A204.1 (cell line): Measurements from ENCODE around the gene PDIA5.

Experiments used
- FAIRE-seq: peaks from 2 replicates; lab custom pipeline; 2012; peaks lifted over from hg19 to GRCh38; lab: Jason Lieb, UNC

Gene PDIA5

DNA sequence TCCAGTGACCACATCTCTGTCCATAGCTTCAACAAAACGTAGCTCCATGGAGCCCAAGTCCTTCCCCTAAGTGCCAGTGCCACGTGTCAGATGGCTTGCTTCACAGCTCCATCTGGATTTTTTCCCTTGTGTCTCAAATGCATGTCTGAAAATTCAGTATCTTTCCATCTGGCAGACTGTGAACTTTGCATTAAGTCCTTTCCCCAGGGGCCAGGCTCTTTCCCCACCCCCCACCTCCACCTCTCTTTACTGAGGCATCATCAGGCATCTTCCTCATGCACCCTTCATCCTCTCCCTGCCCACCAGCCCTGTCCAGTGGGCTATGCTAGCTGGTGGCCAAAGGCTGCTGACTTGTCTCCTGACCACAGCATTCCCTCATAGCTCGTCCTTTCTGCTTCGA is 53.7 kb downstream of the PDIA5 start:
- no peak for FAIRE-seq

DNA sequence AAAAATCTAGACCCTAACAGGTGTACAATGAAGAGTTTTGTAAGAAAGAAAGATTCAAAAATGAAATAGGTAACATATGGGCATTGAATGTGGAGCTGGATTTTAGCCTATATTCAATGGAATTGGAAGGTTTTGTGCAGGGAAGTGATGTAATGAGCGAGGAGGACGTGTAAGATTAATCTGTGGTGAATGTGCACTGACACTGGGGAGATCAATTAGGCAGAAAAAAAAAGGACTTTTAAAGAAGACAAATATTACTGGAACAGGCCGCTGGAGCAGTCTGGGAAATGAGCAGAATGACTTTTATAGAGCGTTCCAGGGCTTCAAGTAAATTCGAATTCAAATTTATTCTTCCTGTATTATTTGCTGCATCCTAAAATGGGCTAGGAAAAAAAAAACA is 55.2 kb downstream of the PDIA5 start:
- FAIRE-seq: no peak

DNA sequence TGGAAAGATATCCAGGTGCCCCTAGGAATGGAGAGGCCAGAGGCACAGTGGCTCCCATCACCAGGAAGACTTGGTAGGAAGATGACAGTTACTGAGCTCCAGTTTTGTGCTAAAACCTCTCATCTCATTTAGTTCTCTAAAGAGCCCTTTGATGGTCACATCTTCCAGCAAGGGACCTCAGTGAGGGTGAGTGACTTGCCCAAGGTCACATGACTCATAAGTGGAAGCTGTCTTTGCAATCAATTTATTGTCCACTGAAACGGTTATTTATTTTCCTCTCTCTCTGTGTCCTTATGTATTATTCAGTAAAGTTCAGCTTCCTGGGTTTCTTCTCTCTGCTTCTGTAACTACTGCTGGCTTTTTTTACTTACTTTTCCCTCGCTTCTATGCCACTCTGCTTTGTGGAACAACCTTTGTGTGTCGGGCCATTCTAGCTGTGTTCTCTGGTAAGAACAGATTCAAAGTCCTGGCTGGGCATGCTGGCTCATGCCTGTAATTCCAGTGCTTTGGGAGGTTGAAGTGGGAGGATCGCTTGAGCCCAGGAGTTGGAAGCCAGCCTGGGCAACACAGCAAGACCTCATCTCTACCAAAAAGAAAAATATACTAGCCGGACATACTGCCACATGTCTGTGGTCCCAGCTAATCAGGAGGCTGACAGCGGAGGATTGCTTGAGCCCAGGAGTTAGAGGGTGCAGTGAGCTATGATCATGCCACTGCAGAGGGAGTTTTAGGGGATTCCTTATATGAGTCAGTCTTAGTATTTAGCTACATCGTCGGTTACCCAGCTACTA is 55.9 kb downstream of the PDIA5 start:
- no peak for FAIRE-seq

DNA sequence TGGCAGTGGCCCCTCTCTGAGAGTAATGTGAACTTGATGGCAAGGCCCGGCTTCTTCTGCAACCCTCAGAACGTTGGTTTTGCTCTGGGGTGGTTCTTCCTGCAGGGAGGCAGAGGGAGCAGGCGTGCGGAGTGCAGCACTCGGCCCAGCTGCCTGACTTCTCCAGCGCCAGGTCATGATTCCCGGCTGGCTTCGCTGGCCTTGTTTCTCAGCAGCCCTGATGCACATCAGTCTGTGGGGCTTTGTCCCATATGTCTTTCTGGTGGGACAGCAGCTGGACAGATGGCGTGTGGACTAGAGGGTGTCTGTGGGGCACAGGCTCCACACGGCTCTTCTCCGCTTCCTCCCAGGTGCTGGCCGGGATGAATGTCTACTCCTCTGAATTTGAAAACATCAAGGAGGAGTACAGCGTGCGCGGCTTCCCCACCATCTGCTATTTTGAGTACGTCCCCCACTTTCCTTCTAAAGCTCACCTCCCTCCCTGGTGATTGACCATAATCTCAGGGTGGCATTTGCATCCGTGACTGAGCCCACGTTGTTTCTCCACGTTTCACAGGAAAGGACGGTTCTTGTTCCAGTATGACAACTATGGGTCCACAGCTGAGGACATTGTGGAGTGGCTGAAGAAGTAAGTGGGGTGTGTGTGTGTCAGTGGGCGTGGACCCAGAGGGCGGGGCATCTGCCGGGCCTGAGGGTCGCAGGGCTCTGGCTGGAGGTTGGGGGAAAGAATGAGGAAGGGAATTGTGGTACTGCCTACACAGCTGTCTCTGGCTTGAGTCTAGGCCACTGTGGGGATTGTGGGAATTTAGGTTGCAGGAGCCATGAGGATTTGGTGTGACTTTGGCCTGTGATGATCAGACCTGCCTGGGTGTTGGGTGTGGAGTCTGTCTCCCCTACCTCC is 57.1 kb downstream of the PDIA5 start:
- no peak for FAIRE-seq

DNA sequence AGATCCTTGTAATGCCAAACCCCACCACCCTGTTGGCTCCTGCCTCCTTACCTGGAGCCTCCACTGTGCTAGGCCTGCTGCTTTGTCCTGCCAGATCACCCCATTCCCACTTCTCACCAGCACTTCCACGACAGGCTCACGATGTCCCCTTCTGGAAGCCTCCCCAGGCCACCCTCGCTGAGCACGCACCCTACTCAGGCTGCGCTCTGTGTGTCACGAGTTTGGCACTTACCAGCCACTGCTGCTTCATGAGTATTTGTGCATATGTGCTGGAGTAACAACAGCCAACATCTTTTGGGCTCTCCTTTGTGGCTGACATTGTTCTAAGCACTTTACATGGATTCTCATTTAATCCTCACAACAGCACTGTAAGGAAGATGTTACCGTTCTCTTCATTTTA is 58.1 kb downstream of the PDIA5 start:
- FAIRE-seq: no peak

DNA sequence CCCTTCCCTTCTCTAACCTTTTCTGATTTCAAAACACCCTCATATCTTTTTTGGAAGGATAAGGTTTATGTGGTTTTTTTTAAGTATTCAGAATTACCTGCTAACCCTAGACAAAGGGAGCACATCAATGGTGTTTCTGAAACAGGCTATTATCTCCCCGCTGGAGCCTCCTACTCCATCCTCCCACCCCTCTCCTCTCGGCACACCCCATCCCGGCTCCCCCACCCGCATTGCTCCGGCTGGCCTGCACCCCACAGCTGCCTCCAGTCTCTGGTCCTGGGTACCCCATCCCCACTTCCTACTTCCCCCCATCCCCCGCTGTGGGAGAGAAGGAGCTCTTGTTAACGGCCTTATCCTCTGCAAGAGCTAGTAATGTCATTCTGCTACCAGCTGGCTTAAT is 59.2 kb downstream of the PDIA5 start:
- FAIRE-seq: no peak

DNA sequence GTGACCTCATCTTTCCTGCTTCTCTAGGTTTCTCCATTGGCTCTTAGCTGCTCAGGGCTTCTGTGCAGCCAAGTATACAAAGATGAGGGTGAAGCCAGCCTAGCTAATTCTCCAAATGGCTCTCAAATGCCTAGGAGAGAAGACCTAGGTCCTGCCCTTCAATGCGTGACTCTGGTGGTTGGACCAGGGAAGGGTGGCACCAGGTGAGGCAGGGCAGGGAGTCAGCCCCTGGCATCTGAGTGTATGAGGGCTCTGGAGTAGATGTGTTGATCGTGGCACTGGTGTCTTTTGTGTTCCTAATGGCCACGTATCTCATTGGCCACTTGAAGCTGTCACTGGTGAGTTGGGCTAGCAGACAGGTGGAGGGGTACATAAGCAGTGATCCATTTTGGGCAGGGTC is 59.8 kb downstream of the PDIA5 start:
- no peak for FAIRE-seq

DNA sequence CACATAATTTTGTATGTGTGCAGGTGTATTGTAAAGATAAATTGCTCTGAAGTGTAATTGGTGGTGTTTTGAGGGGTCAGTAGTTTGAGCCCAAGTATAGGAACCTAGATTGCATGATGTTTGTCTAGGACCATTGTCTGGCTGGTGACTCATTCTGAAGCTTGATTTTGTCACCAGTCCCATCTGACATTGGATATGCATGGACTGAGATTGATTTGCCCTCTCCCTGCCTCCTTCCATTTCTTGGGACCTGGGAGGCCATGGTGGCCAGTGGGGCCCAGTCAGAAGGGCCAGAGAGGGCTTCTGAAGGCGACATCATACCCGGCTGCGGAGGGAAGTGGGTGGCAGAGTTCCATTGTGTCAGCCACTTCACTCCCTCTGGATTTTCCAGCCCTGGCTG is 62.3 kb downstream of the PDIA5 start:
- no peak for FAIRE-seq

DNA sequence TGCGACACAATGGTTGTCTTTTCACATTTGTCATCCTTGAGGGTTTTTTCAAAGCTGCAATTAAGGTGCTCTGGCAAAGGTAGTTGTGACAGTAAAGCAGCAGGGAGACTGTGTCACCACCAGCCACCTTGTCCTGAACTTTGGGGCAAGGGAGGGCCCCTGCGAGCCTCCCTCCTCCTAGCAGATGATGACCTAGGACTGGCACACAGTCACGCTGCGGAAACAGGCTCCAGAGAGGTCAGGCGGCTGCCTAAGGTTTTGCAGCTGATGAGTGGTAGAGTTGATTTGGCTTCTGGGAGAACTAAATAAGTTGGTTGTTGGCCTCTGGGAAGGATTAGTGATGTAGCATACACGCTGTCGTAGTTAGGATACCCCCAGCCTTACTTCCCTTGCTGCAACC is 62.7 kb downstream of the PDIA5 start:
- FAIRE-seq: no peak

DNA sequence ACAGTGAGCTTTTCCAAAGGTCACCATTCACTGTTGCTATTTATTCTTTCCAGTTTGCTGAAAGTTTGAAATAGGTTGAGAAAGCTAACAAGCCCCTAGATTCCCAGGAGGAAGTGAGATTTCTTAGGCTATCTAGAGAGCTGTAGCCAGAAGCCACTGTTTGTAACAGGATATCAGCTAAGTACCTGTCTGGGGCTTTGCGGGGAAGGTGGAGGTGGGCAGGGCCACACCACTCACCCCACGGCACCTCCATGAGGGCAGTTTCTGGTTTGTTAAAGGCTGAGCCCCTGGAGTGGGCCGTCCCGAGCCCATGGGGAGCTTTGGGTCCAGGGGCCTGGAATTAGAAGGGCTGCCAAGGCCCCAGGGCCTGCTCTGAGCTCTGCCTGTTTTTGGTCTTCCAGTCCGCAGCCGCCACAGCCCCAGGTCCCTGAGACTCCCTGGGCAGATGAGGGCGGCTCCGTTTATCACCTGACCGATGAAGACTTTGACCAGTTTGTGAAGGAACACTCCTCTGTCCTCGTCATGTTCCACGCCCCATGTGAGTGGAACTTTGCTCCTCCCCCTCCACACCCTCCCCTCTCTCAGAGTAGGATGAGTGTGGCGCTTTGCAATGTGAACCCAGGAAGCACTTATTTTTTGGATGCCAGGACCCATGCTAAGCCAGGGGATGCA is 63.4 kb downstream of the PDIA5 start:
- FAIRE-seq: no peak

DNA sequence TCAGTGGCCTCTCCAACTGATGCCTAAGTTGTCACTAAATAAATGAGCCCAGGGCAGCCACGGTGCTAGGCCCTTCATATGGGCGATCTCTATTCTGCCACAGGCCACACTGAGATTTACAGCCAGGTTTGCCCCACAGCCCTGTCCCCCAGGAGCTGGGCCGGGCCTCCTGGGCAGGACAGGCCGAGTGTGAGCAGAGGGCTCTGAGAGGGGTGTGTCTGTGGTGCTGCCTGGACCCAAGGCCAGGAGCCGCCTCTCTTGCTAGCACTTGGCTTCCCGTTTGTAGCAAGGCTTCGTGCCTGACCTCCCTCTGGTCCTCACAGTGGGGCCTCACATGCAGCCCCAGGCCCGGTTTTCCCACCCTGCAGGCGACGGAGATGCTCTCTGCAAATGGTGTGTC is 67.8 kb downstream of the PDIA5 start:
- no peak for FAIRE-seq

DNA sequence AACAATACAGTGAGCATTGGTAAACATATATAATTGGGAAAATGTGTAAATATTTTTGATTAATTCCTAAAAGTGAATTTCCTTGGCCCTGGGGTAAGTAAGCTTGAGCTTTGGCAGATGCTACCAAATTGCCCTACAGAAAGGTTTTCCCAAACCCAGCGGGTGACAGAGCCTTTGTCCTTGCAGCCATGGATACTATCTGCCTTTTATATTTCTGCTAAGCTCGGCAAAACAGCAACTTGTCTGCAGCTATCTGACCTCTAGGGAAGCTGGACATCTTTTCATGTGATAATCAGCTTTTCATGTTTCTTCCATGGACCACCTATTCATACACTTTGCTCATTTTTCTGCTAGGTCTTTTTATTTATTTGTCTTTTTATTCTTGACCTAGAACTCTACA is 70.2 kb downstream of the PDIA5 start:
- FAIRE-seq: no peak

DNA sequence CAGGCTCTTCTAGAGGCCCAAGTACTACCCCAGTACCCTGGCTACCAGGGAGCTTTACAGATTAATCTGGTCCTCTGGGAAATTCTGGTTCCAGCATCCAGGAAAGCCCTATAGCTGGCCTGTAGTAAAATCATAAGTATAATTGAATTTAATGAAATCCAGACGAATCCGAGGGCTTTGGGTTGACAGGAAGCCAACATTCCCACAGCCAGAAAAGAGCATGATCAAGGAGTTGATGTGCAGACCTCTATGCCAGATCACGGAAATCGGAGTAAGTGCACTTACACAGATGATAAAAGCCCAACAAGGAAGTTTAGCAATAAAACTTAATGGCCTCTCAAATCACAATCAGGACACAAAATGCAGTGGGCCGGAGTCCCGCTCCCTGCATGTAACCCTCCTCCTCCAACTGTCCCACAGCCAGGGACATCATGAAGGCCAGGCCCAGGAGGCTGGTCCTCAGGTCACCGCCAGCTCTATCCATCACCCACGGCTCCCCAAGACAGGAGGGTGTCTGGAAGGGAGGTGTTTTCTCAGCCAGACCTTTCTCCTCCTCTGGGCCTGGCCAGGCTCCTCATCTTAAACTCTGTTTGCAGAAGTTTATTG is 72.1 kb downstream of the PDIA5 start:
- FAIRE-seq: no peak

DNA sequence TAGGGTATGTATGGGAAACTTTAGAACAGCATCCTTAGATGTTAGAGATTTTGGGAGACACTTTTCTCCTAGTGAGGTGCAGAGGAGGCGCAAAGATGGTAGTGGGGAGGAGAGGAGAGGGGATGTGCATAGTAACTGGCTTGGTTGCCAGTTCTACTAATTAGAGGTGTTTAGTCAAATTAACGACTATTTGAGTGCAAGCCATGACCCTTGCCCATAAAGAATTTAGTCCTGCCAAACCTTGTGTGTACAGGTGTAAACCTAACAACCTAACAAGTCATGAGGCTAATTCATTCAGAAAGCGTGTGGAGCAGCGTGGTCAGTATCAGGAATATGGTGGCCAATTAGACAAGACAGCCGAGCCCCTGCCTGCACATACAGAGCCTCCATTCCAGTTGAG is 72.7 kb downstream of the PDIA5 start:
- no peak for FAIRE-seq

DNA sequence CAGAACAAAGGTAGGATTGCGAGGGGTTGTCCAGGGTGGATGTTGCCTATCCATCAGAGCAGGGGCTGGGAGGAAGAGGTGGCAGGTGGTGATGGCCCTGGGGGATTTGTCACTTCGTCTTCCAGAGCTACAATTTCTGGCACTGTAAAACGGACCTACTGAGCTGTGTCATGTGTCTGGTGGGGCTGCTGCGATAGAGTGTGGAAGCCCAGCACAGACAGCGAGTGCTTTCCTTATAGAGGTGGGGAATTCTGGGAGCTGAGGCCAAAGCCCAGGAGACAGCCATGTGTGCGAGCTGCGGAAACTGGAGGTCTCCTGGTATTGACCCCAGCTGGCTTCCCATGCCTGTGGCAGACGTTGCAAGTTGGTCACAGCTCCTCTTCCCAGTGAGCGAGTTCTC is 73.7 kb downstream of the PDIA5 start:
- FAIRE-seq: no peak

DNA sequence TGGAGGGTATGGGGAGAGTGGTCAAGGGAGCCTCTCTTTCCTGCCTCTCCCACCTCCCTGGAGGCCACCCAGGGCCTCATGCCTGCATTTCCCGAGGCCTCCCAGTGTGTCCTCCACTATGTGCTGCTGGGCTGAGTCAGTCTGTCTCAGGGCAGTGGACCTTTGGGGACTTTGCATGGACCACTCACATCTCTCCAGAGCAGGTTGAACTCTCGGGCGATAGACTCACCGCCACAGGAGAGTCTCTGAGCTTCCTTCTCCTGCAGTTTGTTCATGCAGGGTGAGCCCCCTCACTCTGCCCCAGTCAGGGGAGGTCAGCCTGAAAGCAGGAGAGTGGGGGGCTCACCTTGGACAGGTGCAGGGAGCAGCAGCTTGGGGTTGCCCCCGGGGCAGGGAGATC is 74.5 kb downstream of the PDIA5 start:
- FAIRE-seq: no peak

DNA sequence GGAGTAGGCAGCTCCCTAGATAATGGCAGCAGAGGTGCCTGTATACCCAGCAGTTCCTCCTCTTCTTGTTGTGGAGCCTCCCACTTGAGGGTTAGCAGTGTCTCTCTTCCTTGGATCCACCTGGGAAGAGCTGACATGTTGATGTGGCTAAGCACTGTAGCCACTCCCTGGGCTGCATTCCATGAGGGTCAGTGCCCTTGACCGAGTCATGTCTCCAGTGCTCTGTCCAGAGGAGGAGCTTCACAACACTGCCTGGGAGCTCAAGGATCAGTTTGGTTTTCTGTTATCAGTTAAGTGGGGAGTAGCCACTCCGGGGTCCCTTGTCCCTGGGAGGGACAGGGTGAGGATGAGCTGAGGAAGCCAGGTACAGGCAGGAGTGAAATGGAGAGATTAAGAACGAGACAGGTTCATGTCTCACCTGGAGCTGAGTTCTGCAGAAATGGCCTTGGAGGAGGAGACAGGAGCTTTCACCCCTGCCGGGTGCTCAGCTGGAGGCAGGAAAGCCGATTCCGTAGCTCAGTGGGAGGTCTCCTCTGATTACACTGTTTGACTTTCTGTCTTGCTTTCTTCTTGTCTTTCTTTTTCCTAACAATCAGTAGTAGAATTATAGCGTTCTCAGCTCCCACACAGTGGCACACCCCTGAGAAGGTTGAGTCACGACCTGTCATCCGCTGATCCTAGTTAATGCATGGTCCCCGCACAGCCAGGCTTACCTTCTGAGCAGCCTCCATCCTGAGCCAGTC is 77.0 kb downstream of the PDIA5 start:
- FAIRE-seq: no peak

DNA sequence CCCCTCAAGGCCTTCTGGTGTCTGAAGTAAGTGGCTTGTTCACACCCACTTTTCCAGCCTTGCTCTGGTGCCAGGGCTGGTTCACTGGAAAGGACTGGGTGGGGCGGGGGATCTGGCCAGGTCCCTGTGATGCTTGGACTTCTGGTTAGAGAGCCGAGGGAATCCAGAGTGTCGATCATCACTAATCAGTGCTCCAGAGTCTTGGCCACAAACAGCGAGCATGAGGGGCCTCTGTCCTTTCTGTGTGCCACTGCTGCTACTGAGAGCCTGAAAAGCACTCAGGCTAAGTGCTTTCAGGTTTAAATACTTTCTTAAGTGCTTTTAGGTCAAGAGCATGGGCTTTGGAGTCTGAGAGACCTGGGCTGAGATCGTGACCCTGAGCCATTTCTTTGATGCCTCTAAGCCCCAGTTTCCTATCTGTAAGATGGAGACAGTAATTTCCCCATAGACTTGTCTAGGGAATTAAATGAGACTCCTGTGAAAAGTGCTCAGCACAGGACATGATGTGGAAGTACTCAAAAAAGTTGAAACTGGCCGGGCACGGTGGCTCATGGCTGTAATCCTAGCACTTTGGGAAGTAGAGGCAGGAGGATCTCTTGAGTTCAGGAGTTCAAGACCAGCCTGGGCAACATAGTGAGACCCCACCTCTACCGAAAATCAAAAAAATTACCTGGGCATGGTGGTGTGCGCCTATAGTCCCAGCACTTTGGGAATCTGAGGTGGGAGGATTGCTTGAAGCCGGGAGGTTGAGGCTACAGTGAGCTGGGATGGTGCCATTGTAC is 81.1 kb downstream of the PDIA5 start:
- FAIRE-seq: no peak

DNA sequence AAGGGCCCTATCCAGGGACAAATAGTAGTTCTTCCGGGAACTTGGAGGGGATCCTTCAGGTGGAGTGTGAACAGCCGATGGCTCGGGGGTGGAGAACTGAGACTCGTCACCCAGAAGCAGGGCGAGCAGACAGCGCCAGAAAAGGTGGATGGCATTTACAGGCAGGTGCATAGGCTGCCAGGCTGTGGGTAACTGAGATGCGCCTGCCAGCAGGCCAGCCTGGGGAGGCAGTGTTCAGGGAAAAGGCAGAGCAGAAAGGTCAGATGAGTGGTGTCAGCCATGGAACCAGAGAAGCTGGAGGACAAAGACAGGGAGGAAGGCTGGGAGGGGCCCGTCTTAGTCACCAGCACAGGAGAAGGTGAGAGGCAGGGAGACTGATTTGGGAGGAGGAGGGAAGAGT is 81.9 kb downstream of the PDIA5 start:
- FAIRE-seq: no peak

DNA sequence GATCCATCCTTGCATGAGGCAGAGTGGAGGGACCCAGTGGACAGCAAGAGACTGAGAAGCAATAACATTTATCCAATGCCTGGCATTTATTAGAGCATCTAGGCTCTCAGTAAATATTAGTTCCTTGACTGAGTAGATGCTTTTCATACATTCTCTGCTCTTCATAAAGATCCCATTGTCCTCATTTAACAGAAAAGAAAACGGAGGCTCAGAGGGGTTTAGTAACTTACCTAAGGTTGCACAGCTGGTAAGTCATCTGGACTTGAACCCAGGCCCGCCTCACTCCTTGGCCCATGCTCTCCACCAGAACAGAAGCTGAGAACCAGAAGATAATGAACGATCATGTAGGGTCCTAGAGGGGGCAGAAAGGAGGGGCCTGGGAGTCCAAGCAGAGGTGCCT is 82.7 kb downstream of the PDIA5 start:
- no peak for FAIRE-seq
